Measurements from ENCODE around the gene UBE2I.

Gene UBE2I

GRCh38 chr16:1364510-1364909 is 55.1 kb downstream of the UBE2I start:
- DNase-seq: no peak

- no peak for DNase-seq
These were observed 56.8 kb downstream of the UBE2I start for GRCh38 chr16:1366060-1366711.

GRCh38 chr16:1366712-1367299 is 57.4 kb downstream of the UBE2I start:
- DNase-seq: no peak

- no peak for DNase-seq
These were observed 58.2 kb downstream of the UBE2I start for GRCh38 chr16:1367486-1368174.

GRCh38 chr16:1371054-1371978 is 61.9 kb downstream of the UBE2I start:
- DNase-seq: no peak

GRCh38 chr16:1372292-1372950 is 63.0 kb downstream of the UBE2I start:
- no peak for DNase-seq

GRCh38 chr16:1374418-1375297 is 65.2 kb downstream of the UBE2I start:
- DNase-seq: no peak

GRCh38 chr16:1375298-1375640 is 65.8 kb downstream of the UBE2I start:
- no peak for DNase-seq

- no peak for DNase-seq
These were observed 66.4 kb downstream of the UBE2I start for GRCh38 chr16:1375741-1376410.
